Inflammatory macrophage treated with lipopolysaccharide for 1 hour (primary cell): Measurements from ENCODE around the gene RNF151.
"Not testable (repeated sequence)": the region's sequence is repeated elsewhere in the genome, so short reads cannot be mapped to it uniquely, and the experiment has no call there.

ENCODE experiments used
- DNase-seq, 2 donors: peaks; one replicate each; pipeline ENCODE4 v3.0.0-alpha.2; 2020 to 2022

RNF151 gene

GRCh38 chr16:1960665-1961630 is 5.7 kb upstream of the RNF151 start:
- DNase-seq = no peak

GRCh38 chr16:1961651-1962067 is 5.0 kb upstream of the RNF151 start:
- no peak for DNase-seq

GRCh38 chr16:1962161-1963153 is 4.2 kb upstream of the RNF151 start:
- DNase-seq = not testable (repeated sequence)

GRCh38 chr16:1963806-1964505 is 2.7 kb upstream of the RNF151 start:
- peak; percentile 17 to 44 for DNase-seq

- DNase-seq = peak; percentile 98 to 100
Observed at GRCh38 chr16:1964506-1965395, 1.9 kb upstream of the RNF151 start, which contains the start of gene RPS2. Gene RPS2 (minus strand): TSS chr16:1964826. CDS start chr16:1964625, 201 bp downstream.

- DNase-seq = no peak
Observed at GRCh38 chr16:1965396-1966001, 1.2 kb upstream of the RNF151 start.

- DNase-seq = peak in 1 of 2 donors; percentile 38
Observed at GRCh38 chr16:1968146-1968953, 1.7 kb downstream of the RNF151 start.

- peak; percentile 85 to 96 for DNase-seq
Observed at GRCh38 chr16:1971796-1972489, 5.3 kb downstream of the RNF151 start, which contains the start of gene TBL3. Gene TBL3 (plus strand): TSS chr16:1972053. CDS start chr16:1972165, 112 bp downstream.

GRCh38 chr16:1972490-1972877 is 5.8 kb downstream of the RNF151 start:
- peak; percentile 22 to 56 for DNase-seq

- no peak for DNase-seq
Observed at GRCh38 chr16:1973461-1974156, 7.0 kb downstream of the RNF151 start.

- no peak for DNase-seq
Observed at GRCh38 chr16:1974157-1975070, 7.8 kb downstream of the RNF151 start.

GRCh38 chr16:1975432-1976215 is 9.0 kb downstream of the RNF151 start:
- no peak for DNase-seq

- DNase-seq = no peak
Observed at GRCh38 chr16:1976216-1976520, 9.5 kb downstream of the RNF151 start.

- no peak for DNase-seq
Observed at GRCh38 chr16:1976951-1977874, 10.6 kb downstream of the RNF151 start.

- DNase-seq = no peak
Observed at GRCh38 chr16:1977875-1978268, 11.2 kb downstream of the RNF151 start.
